NT2/D1 (cell line): ENCODE results near the gene NOL3.

ENCODE experiments used
- SUZ12 ChIP-seq: IDR thresholded peaks from 2 replicates; pipeline ENCODE4 v1.6.1; 2011; ENCODE audit not compliant: insufficient read length, insufficient read depth; ENCODE audit errors: extremely low read depth
- YY1 ChIP-seq: IDR thresholded peaks from 2 replicates; pipeline ENCODE4 v1.6.1; 2011; ENCODE audit not compliant: insufficient read length, insufficient read depth
- ZNF274 ChIP-seq: IDR thresholded peaks from 2 replicates; pipeline ENCODE4 v1.6.1; 2011; ENCODE audit warnings: mild to moderate bottlenecking, low read depth, low read length

GRCh38 chr16:67194260-67194659 is 23.9 kb downstream of the NOL3 start:
- TF ChIP-seq SUZ12 (no peak), YY1 (no peak), ZNF274 (no peak)
